Smooth muscle cell (in vitro differentiated cells): ENCODE measurements around the gene TNFRSF6B. TPM values are rescaled to one million over a fixed set of nuclear protein-coding genes. Genes with fewer than 3 reads are reported as not detected.
"Not testable (repeated sequence)": the region's sequence is repeated elsewhere in the genome, so short reads cannot be mapped to it uniquely, and the experiment has no call there.

ENCODE experiments used
- DNase-seq: peaks from one replicate; lab custom pipeline; 2025; ENCODE audit not compliant: unreplicated experiment; lab: John Stamatoyannopoulos, UW
- H2AFZ ChIP-seq: fragments of 200-600 bp; sonication (generic); 2 replicates; pipeline ENCODE4 v1.6.0; 2016; ENCODE audit warnings: antibody characterized with exemption, low read depth, mild to moderate bottlenecking
- H3F3A ChIP-seq: fragments of 200-600 bp; sonication (generic); 2 replicates; pipeline ENCODE4 v1.6.0; 2017; ENCODE audit warnings: antibody characterized with exemption, low read depth
- H3K27ac ChIP-seq: fragments of 200-600 bp; sonication (generic); 2 replicates; pipeline ENCODE4 v1.5.1; 2016; ENCODE audit warnings: low read depth, mild to moderate bottlenecking
- H3K27me3 ChIP-seq: fragments of 200-600 bp; sonication (generic); 2 replicates; pipeline ENCODE4 v1.6.1; 2016; ENCODE audit warnings: low read depth, mild to moderate bottlenecking
- H3K36me3 ChIP-seq: fragments of 200-600 bp; sonication (generic); 2 replicates; pipeline ENCODE4 v1.5.1; 2016; ENCODE audit warnings: low read depth
- H3K4me1 ChIP-seq: fragments of 200-600 bp; sonication (generic); 2 replicates; pipeline ENCODE4 v1.5.1; 2016; ENCODE audit warnings: low read depth
- H3K4me2 ChIP-seq: fragments of 200-600 bp; sonication (generic); 2 replicates; pipeline ENCODE4 v1.6.0; 2016; ENCODE audit warnings: mild to moderate bottlenecking
- H3K4me3 ChIP-seq: fragments of 200-600 bp; sonication (generic); 2 replicates; pipeline ENCODE4 v1.5.1; 2016; ENCODE audit warnings: mild to moderate bottlenecking
- H3K79me2 ChIP-seq: fragments of 200-600 bp; sonication (generic); 2 replicates; pipeline ENCODE4 v1.6.0; 2016; ENCODE audit warnings: low read depth, mild to moderate bottlenecking
- H3K9ac ChIP-seq: fragments of 200-600 bp; sonication (generic); 2 replicates; pipeline ENCODE4 v1.6.0; 2016; ENCODE audit warnings: low read depth
- H3K9me3 ChIP-seq: fragments of 200-600 bp; sonication (generic); replicated peaks from 2 replicates; pipeline ENCODE4 v1.5.1; 2016; ENCODE audit warnings: low read depth
- H4K20me1 ChIP-seq: fragments of 200-600 bp; sonication (generic); 2 replicates; pipeline ENCODE4 v1.6.0; 2016; ENCODE audit warnings: low read depth
- WGBS: methylation state at CpG from one replicate; pipeline ENCODE4 v1.1.7; 2016; ENCODE audit warnings: low lambda C conversion rate; 5-methylcytosine and 5-hydroxymethylcytosine counted together
- polyA plus RNA-seq: library from polyadenylated mRNA; unstranded; fragments of >200 nt; fragmentation: Nextera tagmentation; extraction: Ambion mirVana; gene quantifications from 2 replicates; pipeline ENCODE4 v1.2.1, GENCODE V29; 2016
- total RNA-seq: library from RNA; depleted of rRNA; stranded (reverse); fragments of >200 nt; gene quantifications from 2 replicates; pipeline ENCODE4 v1.2.3, GENCODE V29; 2014
- TF ChIP-seq, protein P1 (sequence below): fragments of 200-600 bp; sonication (generic); IDR thresholded peaks from 2 replicates; pipeline ENCODE4 v1.5.1; 2017; ENCODE audit warnings: borderline replicate concordance, mild to moderate bottlenecking, antibody characterized with exemption; ENCODE audit not compliant: insufficient read depth, poor library complexity, severe bottlenecking

TNFRSF6B gene
- total and polyA plus RNA-seq, 2 experiments from 2014 or later, result 13.1 to 17.1 TPM

DNA sequence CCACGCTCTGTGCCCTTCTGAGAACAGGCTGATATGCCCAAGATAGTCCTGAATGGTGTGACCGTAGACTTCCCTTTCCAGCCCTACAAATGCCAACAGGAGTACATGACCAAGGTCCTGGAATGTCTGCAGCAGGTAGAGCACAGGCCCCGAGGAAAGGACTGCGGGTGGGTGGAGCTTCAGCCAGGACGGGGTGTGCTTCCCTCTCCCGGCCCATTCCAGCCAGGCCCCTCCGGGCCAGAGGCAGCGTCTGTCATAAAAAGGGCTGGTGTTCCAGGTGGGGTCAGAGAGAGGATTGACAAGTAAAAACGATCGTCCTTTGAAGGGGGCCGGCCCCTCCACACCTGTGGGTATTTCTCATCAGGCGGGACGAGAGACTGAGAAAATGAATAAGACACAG is 37.1 kb upstream of the TNFRSF6B start:
- Histone ChIP-seq H3K27ac (peak overlapping the region; percentile 22), H2AFZ (no peak overlapping the region)
- WGBS, result 61% methylated on average over 13 of the region's 13 CpGs

DNA sequence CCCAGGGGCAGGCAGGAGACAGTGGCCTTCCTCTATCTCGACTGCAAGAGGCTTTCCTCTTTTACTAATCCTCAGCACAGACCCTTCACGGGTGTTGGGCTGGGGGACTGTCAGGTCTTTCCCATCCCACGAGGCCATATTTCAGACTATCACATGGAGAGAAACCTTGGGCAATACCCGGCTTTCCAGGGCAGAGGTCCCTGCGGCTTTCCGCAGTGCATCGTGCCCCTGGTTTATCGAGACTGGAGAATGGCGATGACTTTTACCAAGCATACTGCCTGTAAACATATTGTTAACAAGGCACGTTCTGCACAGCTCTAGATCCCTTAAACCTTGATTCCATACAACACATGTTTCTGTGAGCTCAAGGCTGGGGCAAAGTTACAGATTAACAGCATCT is 36.3 kb upstream of the TNFRSF6B start:
- not testable (repeated sequence) for H3K9me3 ChIP-seq, H2AFZ ChIP-seq, H3K79me2 ChIP-seq, H3K36me3 ChIP-seq, H4K20me1 ChIP-seq, H3K9ac ChIP-seq, H3K4me2 ChIP-seq, H3K27me3 ChIP-seq, H3F3A ChIP-seq, DNase-seq, H3K27ac ChIP-seq, H3K4me1 ChIP-seq, H3K4me3 ChIP-seq
- WGBS, result 92% methylated on average over 10 of the region's 10 CpGs

More for the DNA sequence above, 37.1 kb upstream of the TNFRSF6B start:
- H3K9me3 ChIP-seq, result no peaks in the 10 kb centered on the region
- peaks cover 4% of the 10 kb centered on the region for H3K4me1 ChIP-seq
- peak overlapping the region; percentile 94 for H3K4me2 ChIP-seq
- H3K4me3 ChIP-seq, result peak overlapping the region; percentile 83
- no peaks in the 10 kb centered on the region for H3K79me2 ChIP-seq
- no peaks in the 10 kb centered on the region for H3K36me3 ChIP-seq
- TF ChIP-seq, protein P1, sequence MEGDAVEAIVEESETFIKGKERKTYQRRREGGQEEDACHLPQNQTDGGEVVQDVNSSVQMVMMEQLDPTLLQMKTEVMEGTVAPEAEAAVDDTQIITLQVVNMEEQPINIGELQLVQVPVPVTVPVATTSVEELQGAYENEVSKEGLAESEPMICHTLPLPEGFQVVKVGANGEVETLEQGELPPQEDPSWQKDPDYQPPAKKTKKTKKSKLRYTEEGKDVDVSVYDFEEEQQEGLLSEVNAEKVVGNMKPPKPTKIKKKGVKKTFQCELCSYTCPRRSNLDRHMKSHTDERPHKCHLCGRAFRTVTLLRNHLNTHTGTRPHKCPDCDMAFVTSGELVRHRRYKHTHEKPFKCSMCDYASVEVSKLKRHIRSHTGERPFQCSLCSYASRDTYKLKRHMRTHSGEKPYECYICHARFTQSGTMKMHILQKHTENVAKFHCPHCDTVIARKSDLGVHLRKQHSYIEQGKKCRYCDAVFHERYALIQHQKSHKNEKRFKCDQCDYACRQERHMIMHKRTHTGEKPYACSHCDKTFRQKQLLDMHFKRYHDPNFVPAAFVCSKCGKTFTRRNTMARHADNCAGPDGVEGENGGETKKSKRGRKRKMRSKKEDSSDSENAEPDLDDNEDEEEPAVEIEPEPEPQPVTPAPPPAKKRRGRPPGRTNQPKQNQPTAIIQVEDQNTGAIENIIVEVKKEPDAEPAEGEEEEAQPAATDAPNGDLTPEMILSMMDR, result no peak
- no peaks in the 10 kb centered on the region for H3F3A ChIP-seq
- H3K27me3 ChIP-seq, result no peaks in the 10 kb centered on the region
- no peaks in the 10 kb centered on the region for H4K20me1 ChIP-seq
- DNase-seq, result no peak
- no peak overlapping the region for H3K9ac ChIP-seq

DNA sequence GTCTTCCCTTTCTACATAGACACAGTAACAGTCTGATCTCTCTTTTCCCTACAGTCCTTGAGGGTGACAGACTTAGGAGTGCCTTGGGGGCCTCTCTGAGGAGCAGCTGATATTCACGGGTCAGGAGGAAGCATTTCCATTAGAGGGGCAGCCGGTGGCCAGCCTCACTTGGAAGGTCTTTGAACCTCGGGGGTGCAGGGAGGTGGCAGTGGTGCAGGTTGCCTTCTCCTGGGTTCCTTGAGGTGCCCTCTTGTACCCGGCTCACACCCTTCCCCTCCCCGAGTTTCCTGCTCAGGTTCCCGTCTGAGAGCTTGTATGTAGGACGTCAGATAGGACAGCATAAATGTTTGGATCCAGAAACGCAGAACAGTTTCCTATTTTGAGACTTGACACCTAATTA is 35.8 kb upstream of the TNFRSF6B start:
- DNase-seq, result no peak
- Histone ChIP-seq H3F3A (no peaks in the 10 kb centered on the region), H3K79me2 (no peaks in the 10 kb centered on the region), H3K4me1 (peaks cover 4% of the 10 kb centered on the region), H3K36me3 (no peaks in the 10 kb centered on the region), H3K27ac (no peak overlapping the region), H4K20me1 (no peaks in the 10 kb centered on the region), H3K4me3 (no peak overlapping the region), H3K9me3 (no peaks in the 10 kb centered on the region), H3K9ac (no peak overlapping the region), H2AFZ (no peak overlapping the region), H3K27me3 (no peaks in the 10 kb centered on the region), H3K4me2 (no peak overlapping the region)
- TF ChIP-seq, protein P1, result no peak
- 96% methylated on average over 8 of the region's 8 CpGs for WGBS

DNA sequence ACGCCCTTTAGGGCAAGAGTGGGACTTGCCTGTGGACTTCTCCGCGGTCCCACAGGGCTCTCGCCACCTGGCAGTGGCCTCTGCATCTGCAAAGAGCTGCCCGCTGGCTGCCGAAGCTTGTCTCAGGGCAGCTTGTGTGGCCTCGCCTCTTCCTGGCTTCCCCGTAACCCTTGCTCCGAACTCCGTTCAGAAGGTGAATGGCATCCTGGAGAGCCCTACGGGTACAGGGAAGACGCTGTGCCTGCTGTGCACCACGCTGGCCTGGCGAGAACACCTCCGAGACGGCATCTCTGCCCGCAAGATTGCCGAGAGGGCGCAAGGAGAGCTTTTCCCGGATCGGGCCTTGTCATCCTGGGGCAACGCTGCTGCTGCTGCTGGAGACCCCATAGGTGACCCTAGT is 35.3 kb upstream of the TNFRSF6B start:
- H3K27ac ChIP-seq, result no peak overlapping the region
- no peaks in the 10 kb centered on the region for H3K9me3 ChIP-seq
- no peak overlapping the region for H3K4me3 ChIP-seq
- TF ChIP-seq, protein P1, result no peak
- no peaks in the 10 kb centered on the region for H3K27me3 ChIP-seq
- no peaks in the 10 kb centered on the region for H3K36me3 ChIP-seq
- WGBS, result over 99% methylated on average over 22 of the region's 22 CpGs
- H4K20me1 ChIP-seq, result no peaks in the 10 kb centered on the region
- H3F3A ChIP-seq, result no peaks in the 10 kb centered on the region
- H3K4me1 ChIP-seq, result peaks cover 4% of the 10 kb centered on the region
- no peak overlapping the region for H3K4me2 ChIP-seq
- H3K9ac ChIP-seq, result no peak overlapping the region
- no peak for DNase-seq
- no peak overlapping the region for H2AFZ ChIP-seq
- no peaks in the 10 kb centered on the region for H3K79me2 ChIP-seq
